HG02798 (cell line): ENCODE data around the gene KLF3.
"Not testable (repeated sequence)": the region's sequence is repeated elsewhere in the genome, so short reads cannot be mapped to it uniquely, and the experiment has no call there.

Source experiments
- ATAC-seq: cut with Tn5 transposase; IDR thresholded peaks from one replicate; pipeline ENCODE4 v1.9.1; 2021; ENCODE audit warnings: mild to moderate bottlenecking; ENCODE audit not compliant: unreplicated experiment, poor library complexity

KLF3 gene

DNA sequence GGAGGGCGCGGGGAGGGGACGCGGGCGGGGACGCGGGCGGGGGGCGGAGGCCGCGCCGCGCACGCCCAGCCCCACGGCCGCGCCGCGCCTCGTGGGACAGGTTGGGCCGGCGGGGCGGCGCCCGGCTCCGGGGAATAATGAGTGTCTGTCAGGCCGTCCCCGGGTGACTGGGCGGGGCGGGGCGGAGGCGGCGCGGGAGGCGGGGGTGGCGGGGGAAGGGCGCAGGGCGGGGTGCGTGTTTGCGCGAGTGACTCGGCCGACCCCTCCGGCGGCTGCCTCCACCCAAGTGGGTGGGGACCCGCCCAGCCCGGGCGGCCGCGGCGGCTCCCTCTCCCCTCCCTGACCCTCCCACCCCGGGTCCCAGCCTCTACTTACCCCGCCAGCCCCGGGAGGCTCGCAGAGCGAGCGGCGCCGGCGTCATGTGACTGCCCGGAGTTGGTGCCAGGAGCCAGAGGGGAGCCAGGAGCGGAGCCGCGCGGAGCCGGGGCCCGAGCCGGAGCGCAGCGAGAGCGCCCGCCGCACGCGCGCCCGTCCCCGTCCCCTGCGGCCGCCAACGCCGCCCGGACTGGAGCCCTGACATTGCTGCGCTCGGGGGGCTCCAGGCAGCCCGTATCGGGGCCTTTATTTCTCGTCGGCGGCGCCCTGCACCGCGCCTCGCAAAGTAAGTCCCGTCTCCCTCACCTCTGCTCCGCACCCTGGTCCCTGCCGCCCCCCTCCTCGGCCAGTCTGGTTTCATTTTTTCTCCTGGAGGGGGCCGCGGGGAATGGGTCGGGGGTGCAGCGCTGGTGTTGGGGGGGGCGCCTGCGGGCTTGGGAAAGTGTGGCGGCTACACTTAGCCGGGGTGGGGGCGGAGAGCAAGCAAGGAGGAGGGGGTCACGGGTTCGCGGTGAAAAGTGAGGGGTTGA, at the start of gene KLF3:
Gene KLF3 (plus strand): TSS at position 399 of the 905 bp plus-strand sequence. CDS start 16,427 bp downstream, outside the sequence.
- ATAC-seq = peak; percentile 87

DNA sequence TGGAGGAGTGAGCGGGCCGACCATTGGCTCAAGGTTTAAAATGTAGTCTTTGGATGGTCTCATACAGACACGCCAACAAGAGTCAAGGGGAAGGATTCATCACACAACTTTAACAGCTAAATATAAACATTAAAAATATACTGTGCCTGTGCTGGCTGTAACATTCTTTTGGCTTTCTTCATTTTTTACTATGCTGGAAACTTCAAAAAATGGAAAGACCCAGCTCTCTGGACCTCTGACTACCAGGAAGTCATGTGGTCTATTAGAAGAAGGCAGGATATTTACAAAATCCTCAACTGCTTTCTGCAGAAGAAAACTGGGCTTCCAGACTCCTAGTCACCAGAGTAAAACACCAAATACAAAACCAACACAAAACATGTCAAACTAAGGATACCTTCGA, 49.8 kb upstream of the KLF3 start:
- no peak for ATAC-seq

DNA sequence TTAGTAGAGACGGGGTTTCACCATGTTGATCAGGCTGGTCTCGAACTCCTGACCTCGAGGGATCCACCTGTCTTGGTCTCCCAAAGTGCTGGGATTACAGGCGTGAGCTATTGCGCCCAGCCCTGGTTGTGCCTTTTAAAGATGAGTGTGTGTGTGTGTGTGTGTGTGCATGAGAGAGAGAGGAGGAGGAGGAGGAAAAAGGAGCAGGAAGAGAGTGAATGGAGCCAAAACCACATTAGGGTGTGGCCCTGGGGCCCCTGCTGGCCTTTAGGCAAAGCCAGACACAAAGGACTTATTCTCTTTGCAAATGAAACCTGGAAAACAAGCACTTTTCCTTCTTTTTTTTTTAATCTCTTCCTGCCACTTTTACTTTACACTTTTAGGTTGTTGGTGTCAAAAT, 48.2 kb upstream of the KLF3 start:
- no peak for ATAC-seq

DNA sequence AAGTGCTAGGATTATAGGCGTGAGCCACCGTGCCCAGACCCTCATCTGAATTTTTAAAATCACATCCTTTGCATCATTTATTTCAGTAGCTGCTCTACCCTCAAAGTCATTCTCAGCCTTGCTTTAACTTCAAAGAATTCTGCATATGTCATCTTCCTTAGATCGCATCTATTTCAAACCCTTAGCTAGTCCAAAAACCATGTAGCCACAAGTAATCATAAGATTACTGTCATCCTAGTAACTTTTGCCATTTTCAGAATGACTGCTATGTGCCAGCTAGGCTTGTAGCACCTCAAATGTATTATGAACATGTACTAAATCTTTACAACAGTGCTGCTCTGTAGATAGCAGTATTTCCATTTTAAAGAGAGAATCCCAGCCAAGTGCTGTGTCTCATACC, 45.5 kb upstream of the KLF3 start:
- no peak for ATAC-seq

DNA sequence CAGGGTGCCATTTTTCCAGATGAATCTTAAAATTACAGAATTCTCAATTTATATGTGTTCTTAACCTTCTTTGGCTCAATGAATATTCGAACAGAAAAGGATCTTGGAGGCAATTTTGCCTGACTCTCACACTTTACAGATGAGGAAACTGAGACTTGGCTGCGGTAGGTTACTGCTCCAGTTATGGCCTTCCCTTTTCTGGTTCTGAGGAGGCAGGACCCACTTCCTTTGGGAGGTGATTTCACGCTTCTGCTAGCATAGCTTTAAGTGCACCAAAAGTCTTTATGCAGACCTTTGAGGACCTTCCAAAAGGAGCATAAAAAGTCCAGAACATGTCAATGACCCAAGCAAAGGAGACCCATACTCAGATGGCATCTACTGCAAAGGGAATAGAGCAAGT, 44.7 kb upstream of the KLF3 start:
- no peak for ATAC-seq

DNA sequence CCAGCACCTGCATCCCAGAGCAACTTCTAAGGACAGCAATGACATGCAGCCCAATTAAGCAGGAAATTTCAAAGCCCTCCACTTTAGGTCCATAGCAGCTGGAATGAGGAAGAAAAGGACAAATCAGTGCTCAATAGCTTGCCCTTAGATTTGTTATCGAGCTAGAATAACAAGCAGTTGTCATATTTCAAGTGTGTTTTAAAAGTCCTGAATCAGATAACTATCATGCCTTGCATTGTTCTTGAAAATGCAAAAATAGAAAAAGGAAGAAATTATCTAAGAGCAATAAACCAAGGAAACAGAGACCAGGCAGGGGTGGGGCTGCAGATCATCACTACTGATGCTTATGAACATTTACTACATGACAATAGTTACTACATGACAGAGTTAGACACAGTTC, 43.9 kb upstream of the KLF3 start:
- ATAC-seq = no peak

DNA sequence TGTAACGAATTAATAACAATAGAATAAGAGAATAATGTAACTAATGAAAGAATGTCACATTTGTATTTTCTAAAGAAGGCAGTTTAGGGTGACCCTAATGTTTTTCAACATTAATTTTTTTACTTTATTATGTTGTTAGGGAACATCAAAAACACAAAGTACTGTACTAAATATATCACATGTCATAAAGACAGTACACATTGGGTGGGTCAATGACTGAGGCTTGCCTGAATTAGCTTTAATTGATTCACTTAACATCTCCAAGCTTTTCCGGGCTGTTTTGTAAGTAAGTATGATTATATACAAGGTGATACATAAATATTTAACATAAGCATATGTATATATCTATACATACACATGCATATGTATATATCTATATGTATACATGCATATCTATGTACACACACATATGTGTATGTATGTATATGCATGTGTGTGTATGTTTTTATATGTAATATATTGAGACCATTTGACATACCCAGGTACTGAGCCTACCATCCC, 43.4 kb upstream of the KLF3 start:
- no peak for ATAC-seq

DNA sequence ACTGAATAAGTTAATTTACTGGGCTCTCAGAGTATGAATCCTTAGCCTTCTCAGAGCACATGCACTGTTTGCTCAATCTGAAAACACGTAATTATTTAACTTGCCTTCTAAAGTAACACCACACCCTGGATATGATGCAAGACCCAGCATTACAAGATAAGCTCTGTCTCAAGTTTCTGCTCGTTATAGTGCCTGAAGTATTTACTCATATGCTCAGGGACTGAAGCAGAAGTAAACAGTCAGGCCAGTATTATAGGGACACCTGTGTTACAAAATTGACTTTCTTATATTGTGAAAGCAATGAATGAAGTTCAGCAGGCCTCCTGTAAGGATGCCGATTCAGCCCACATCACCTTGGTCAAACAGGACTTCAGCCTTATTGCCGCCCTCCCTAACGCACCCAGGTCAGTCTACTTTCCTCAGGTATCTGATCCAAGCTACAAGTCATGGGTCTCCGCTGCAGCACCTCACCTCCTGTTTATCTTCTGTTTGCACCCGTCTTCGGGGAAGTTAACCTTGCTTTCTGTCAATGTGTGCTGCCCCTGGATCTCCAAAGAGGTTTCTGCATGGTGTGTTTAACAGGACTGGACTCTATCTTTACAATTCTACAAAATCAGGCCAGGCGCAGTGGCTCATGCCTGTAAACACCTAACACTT, 42.8 kb upstream of the KLF3 start:
- ATAC-seq = no peak

DNA sequence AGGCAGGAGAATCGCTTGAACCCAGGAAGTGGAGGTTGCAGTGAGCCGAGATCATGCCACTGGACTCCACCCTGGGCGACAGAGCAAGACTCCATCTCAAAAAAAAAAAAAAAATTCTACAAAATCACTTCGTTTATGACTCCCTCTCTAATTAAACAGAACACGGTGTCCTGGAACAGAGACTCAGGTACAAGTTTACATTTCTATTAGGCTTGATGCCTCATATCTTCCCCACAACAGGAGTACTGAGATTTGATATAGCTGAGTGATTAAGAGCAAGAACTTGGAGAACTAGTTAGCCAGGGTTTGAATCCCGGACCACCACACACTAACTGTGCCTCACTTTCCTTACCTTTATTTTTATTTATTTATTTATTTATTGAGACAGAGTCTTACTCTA, 42.2 kb upstream of the KLF3 start:
- ATAC-seq = no peak

DNA sequence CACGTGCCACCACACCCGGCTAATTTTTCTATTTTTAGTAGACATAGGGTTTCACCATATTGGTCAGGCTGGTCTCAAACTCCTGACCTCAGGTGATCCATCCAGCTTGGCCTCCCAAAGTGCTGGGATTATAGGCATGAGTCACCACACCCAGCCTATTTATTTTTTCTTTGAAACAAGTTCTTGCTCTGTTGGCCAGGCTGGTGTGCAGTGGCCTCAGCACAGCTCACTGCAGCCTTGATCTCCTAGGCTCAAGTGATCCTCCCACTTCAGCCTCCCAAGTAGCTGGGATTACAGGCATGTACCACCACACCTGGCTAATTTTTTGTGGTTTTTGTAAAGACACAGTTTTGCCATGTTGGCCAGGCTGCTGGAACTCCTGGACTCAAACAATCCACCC, 41.7 kb upstream of the KLF3 start:
- not testable (repeated sequence) for ATAC-seq

DNA sequence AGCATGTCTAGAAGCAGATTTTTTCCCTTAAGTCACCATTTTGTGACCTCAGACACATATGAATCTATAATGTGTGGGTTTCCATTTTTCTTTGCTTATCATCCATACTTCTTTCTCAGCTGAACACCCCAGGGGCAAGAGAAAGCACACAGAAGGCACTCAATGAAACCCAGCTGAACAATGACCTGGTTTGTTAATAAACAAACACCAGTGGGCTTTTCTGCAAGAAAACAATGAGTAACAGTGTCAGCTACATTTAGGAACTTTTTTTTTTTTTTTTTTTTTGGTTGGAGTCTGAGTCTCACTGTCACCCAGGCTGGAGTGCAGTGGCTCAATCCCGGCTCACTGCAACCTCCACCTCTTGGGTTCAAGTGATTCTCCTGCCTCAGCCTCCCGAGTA, 40.7 kb upstream of the KLF3 start:
- no peak for ATAC-seq

DNA sequence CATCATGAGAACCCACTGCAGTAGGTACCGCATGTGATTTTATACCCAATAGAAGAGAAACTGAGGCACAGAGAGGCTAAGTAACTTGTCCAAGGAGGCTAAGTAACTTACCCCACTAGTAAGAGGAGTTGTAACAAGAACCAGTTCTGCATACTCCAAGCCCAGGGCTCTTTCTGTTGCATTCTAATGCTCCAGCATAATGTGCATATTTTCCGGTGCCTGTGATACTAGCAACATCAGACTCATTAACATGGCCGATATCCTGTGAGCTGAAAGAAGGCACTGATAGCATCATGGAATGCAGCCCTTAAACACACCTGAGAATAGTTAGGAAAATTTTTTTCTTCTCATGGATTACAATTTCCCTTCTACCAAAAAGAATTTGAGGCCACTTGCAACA, 39.7 kb upstream of the KLF3 start:
- no peak for ATAC-seq

DNA sequence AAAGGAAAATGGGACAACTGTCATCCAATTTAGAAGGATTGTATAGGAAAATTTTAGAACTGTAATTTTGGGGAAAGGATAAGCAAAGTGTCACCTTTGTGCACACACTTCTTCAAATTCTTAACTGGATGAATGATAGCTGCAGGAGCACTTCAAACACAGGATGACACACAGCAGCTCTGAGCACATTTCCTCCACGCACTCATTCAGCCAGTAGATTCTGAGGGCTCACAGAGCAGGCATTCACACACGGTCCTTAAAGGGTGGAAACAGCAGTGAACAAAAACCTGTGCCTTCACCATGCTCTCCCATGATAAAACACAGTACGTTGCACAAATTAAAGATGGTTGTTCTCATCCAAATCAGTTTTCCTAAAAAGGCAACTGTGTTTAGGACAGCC, 38.5 kb upstream of the KLF3 start:
- no peak for ATAC-seq

DNA sequence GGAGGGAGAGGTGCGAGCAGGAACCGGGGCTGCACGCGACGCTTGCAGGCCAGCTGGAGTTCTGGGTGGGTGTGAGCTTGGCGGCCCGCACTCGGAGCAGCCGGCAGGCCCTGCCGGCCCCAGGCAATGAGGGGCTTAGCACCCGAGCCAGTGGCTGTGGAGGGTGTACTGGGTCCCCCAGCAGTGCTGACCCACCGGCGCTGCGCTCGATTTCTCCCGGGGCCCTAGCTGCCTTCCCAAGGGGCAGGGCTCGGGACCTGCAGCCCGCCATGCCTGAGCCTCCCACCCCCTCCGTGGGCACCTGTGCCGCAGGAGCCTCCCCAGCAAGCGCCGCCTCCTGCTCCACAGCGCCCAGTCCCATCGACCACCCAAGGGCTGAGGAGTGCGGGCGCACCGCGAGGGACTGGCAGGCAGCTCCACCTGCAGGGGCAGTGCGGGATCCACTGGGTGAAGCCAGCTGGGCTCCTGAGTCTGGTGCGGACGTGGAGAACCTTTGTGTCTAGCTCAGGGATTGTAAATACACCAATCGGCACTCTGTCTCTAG, 37.0 kb upstream of the KLF3 start:
- ATAC-seq = not testable (repeated sequence)

DNA sequence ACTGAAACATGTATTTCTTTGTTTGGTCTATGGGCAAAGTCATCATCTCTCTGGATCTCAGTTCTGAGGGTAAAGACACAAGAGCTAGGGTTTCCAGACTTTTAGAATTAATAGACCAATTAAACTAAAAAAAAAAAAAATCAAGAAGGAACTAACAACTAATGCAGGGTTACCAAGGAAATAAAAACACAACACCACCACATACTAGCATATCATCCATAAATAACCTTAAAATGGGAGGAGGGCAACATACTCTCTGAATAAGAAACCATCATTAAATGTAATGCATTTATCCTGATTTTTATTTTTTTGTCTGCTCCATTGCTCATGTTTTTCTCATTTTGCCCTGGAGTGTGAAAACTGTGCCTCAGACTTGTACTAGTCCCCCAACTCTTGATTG, 33.5 kb upstream of the KLF3 start:
- no peak for ATAC-seq

DNA sequence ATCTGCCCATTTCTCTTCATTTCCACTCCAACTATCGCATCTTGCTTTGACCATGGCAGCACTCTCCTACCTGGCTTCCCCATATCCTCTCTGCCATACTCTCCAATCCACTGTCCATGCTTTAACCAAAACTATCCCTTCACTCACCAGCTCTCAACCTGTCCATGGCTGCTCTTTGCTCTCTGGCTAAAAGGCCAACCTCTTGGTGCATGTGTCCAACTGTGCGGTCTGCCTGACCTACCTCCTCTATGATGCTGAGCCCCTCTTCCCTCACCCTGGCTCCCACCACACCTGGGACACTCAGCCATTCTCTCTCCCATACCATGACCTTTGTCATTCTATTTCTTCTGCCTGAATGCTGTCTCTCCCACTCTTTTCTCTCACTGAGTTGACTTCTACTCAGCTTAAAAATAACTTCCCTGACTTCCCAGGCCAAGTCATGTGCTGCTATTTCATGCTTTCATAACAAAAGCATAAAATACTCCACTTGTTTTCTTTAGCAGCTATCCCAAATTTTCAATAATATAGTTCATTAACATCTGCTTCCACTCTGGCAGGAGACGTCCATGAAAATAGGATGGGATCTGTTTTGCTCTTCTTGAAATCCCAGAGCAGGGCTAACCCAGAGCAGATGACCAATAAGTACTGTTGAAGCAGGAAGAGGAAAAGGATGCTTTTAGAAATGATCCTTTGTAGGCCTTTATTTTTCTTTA, 29.8 kb upstream of the KLF3 start:
- ATAC-seq = no peak

DNA sequence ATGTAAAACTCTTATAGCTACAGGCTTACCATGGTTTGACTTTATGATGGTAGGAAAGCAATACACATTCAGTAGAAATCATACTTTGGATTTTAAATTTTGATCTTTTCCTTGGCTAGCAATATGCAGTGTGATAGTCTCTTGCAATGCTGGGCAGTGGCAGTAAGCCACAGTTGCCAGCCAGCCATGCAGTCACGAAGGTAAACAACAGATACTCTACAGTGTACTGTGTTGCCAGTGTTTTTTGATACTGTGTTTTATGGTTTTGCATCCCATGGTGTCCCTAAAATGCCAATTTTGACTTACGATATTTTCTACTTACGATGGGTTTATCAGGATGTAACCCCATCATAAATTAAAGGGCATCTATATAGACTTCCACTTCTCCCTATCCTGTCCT, 24.8 kb upstream of the KLF3 start:
- no peak for ATAC-seq

DNA sequence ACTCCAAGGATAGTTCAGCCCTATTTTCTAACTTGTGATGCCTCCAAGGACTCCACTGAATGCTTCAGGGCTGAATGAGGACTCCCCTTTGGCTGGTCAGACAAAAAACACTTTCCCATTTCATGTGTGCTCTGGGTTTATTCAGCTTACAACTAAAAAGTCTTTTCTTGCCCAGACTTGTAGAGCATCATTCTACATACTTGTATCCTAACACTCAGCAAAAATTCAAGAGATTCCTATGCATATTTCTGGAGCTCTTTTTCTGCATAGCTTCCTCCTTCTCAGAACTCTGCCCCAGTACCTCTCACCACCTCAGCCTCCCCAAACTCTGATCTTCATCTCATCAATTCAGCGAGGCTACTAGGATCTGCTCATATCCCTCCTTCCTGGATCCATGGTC, 22.2 kb upstream of the KLF3 start:
- no peak for ATAC-seq

DNA sequence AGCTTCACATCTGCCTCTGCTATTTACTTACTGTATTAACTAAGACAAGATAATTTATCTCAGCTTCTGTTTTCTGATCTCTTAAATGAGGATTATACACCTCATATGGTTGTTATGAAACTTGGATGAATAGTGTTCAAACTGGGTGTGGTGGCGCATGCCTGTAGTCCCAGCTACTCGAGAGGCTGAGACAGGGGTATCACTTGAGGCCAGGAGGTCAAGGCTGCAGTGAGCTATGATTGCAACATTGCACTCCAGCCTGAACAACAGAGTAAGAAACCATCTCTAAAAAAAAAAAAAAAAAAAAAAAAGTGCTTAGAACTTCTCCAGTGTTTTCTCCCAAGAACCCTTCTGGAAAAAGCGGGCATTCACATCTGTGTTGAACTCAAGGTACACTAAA, 19.8 kb upstream of the KLF3 start:
- ATAC-seq = no peak

DNA sequence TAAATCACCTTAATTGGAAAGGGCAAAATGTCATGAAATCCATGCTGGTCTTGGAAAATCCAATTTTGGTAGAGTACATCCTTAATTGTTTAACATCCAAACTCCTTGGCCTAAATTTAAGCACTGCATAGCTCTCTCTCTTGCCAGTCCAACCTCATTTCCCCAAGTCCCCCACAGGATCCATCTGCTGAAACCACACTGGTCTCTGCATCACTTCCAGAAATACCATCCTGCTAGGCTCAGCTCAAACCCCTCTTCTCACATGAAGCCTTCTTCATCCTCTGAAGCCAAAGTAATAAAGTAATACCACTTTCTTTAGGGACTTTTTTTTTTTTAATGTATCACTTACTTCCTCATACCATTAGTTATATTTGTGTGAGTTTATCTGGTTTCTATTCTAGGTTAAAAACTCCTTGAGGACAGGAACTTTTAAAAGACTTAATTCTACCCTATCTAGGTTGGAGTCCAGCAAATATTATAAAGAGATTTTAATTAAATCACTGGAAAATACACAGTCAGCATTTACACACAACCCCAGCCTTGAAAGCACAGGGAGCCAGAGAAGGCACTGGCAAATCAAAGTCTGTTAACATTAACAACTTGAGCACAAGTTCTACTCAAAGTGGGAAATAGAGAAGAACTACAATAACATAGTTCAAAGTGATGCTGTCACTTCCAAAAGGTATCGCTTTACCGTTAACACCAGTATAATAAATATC, 16.7 kb upstream of the KLF3 start:
- no peak for ATAC-seq
